Breast epithelium (tissue), 4 donors: ENCODE results near the gene HM13. TPM values are rescaled to one million over a fixed set of nuclear protein-coding genes. Genes with fewer than 3 reads are reported as not detected.

Source experiments
- DNase-seq, 2 donors: peaks; one replicate each; pipeline ENCODE4 v3.0.0-alpha.2; 2019; ENCODE audit warnings: low spot score in 2 of 2
- H3K27ac ChIP-seq, 2 donors: fragments of 200-600 bp; sonication (generic) in 1 of 2; one replicate each; pipeline ENCODE4 v1.5.1; 2016 to 2019; ENCODE audit warnings: mild to moderate bottlenecking in 1 of 2
- H3K27me3 ChIP-seq, 2 donors: fragments of 200-600 bp; sonication (generic) in 1 of 2; one replicate each; pipeline versions ENCODE4 v1.5.1 to v1.6.0; 2017 to 2019; ENCODE audit warnings: control low read depth in 1 of 2, mild to moderate bottlenecking in 1 of 2
- H3K36me3 ChIP-seq: fragments of 200-600 bp; one replicate; pipeline ENCODE4 v1.5.1; 2019
- H3K4me1 ChIP-seq, 2 donors: fragments of 200-600 bp; sonication (generic); one replicate each; pipeline ENCODE4 v1.5.1; 2016 to 2019; ENCODE audit warnings: control low read depth in 1 of 2
- H3K4me3 ChIP-seq, 3 donors: fragments of 200-600 bp; sonication (generic); 1 replicate in 2 of 3; 2 replicates in 1 of 3; pipeline ENCODE4 v1.5.1; 2016 to 2019; ENCODE audit warnings: mild to moderate bottlenecking in 3 of 3, moderate library complexity in 2 of 3
- H3K9me3 ChIP-seq, 2 donors: fragments of 200-600 bp; sonication (generic) in 1 of 2; one replicate each; pipeline ENCODE4 v1.5.1; 2016 to 2019; ENCODE audit warnings: control low read depth in 1 of 2
- POLR2A ChIP-seq: fragments of 450-650 bp; IDR thresholded peaks from one replicate; pipeline ENCODE4 v1.6.1; 2016; ENCODE audit warnings: antibody characterized with exemption, mild to moderate bottlenecking, moderate library complexity
- POLR2AphosphoS5 ChIP-seq, 3 donors: sonication (generic); formaldehyde crosslinking; IDR thresholded peaks; one replicate each; pipeline ENCODE4 v1.6.1; 2017; ENCODE audit warnings: antibody characterized with exemption in 3 of 3
- intact Hi-C: fragments of 100-400 bp; cut with DNase I; formaldehyde crosslinking; loops from one replicate; pipeline ENCODE4 v1.15.1; 2023; ENCODE audit warnings: low total_unique reads
- total RNA-seq, 3 donors: library from RNA; depleted of rRNA; stranded (reverse); fragments of >200 nt; gene quantifications; one replicate each; pipeline ENCODE4 v1.1.0, GENCODE V29; 2016
- TF ChIP-seq, protein P1 (sequence below), 3 donors: fragments of 450-650 bp; IDR thresholded peaks; one replicate each; pipeline ENCODE4 v1.5.1; 2016 to 2017; ENCODE audit warnings: antibody characterized with exemption in 3 of 3, mild to moderate bottlenecking in 3 of 3, moderate library complexity in 3 of 3

HM13 gene
- total RNA-seq, 3 donors from 2014 or later: 44.2 to 73.7 (median 53.1) TPM

DNA sequence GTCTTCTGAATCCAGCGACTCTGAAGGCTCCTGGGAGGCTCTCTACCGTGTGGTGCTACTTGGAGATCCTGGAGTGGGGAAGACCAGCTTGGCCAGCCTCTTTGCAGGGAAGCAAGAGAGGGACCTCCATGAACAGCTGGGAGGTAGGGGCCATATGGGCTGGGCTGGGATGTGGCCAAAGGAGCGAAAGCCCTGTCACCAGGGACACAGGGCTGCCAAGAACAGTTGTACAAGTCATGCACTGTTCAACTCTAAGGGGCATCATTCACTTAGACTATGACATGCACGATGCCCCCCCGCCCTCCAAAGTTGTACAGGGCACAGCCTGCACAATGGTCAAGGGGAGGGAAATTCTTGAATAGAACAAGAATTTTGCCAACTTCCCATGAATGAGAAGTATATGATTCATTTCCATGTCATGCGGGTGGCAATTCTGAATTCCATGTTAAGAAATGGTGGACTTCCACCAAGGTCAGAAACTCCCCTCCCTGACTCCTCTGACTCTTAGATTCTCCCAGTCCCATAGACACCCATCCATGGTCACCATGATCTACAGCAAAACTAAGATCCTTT lies 37.5 kb upstream of the HM13 start:
- Histone ChIP-seq H3K4me3 (peak overlapping the region in 2 of 3 donors; percentile 51 to 72), H3K9me3 (no peaks in the 10 kb centered on the region)

DNA sequence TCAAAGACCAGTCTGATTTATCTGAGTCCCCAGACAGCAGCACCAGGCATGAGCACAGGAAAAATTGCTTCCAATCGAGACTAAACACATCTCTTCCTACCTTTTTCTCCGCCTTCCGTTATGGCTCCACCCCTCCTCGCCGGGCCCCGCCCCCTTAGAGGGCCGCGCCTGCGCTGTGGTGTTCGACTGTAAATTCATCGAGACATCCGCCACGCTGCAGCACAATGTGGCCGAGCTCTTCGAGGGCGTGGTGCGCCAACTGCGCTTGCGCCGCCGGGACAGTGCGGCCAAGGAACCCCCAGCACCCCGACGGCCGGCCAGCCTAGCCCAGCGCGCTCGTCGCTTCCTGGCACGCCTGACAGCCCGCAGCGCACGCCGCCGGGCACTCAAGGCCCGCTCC lies 30.2 kb upstream of the HM13 start:
- TF ChIP-seq, protein P1, sequence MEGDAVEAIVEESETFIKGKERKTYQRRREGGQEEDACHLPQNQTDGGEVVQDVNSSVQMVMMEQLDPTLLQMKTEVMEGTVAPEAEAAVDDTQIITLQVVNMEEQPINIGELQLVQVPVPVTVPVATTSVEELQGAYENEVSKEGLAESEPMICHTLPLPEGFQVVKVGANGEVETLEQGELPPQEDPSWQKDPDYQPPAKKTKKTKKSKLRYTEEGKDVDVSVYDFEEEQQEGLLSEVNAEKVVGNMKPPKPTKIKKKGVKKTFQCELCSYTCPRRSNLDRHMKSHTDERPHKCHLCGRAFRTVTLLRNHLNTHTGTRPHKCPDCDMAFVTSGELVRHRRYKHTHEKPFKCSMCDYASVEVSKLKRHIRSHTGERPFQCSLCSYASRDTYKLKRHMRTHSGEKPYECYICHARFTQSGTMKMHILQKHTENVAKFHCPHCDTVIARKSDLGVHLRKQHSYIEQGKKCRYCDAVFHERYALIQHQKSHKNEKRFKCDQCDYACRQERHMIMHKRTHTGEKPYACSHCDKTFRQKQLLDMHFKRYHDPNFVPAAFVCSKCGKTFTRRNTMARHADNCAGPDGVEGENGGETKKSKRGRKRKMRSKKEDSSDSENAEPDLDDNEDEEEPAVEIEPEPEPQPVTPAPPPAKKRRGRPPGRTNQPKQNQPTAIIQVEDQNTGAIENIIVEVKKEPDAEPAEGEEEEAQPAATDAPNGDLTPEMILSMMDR (IDR thresholded peaks at IDR 0.05): no peak
- TF ChIP-seq POLR2AphosphoS5 (IDR thresholded peaks at IDR 0.05) (no peak), POLR2A (no peak)
- Histone ChIP-seq H3K36me3 (no peaks in the 10 kb centered on the region), H3K4me3 (no peak overlapping the region), H3K27ac (peak overlapping the region in 1 of 2 donors; percentile 25), H3K9me3 (no peaks in the 10 kb centered on the region), H3K27me3 (no peaks in the 10 kb centered on the region), H3K4me1 (no peaks in the 10 kb centered on the region)
- intact Hi-C loops: no loop called here
- no peak for DNase-seq

More for the DNA sequence above, 37.5 kb upstream of the HM13 start:
- intact Hi-C loops: no loop called here
- Histone ChIP-seq H3K36me3 (no peaks in the 10 kb centered on the region), H3K27me3 (peaks cover 0 to 16% of the 10 kb centered on the region in 2 donors), H3K27ac (no peak overlapping the region), H3K4me1 (no peaks in the 10 kb centered on the region)
- no peak for DNase-seq
- TF ChIP-seq POLR2A (no peak), POLR2AphosphoS5 (IDR thresholded peaks at IDR 0.05) (no peak)
- TF ChIP-seq, protein P1 (IDR thresholded peaks at IDR 0.05): no peak

DNA sequence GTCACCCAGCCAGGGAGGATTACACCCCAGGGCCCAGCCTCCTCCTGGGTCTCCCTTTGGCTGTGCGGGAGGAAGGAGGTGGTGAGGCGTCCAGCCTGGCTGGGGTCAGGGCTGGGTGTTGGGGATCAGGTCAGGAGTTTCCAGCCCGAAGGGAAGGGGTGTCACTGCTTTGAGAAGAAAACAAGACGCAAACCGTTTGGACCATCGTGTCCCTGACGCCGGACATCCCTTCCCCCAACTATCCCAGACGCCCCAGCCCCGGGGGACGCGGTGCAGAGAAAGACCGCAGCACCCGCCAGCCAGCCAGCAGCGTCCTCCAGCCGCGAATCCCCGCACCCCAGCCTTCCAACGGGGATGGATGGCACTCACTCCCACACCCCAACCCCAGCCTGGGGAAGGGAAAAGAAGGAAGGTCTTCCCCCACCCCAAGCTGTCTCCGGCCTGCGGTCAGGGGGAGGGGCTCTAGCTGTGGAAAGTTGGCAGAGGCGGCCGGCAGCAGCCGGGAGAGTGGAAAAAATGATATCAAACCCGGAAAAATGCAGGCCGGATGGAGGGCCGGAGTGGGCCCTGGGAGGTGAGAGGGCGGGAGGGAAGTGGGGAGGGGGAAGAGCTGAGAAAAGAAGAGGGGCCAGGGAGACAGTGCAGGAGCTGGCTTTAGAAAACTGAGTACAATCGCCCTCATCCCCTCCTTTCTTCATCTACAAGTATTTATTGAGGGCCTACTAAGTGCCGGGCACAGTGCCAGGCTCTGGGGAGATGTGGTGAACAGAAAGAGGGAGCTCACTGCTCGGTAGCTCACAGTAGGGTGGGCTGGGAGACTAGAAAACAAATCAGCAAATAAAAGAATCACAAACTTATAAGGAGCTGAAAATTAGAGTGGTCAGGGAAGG lies 28.5 kb upstream of the HM13 start:
- intact Hi-C loops: no loop called here
- DNase-seq: peak in 1 of 2 donors; percentile 20
- Histone ChIP-seq H3K9me3 (no peaks in the 10 kb centered on the region), H3K4me3 (peak overlapping the region; percentile 23 to 63 (median 27)), H3K27me3 (no peaks in the 10 kb centered on the region), H3K36me3 (no peaks in the 10 kb centered on the region), H3K4me1 (no peaks in the 10 kb centered on the region), H3K27ac (peak overlapping the region; percentile 76 to 90)
- TF ChIP-seq POLR2A: no peak
- no peak for TF ChIP-seq POLR2AphosphoS5 (IDR thresholded peaks at IDR 0.05)
- TF ChIP-seq, protein P1 (IDR thresholded peaks at IDR 0.05): no peak

DNA sequence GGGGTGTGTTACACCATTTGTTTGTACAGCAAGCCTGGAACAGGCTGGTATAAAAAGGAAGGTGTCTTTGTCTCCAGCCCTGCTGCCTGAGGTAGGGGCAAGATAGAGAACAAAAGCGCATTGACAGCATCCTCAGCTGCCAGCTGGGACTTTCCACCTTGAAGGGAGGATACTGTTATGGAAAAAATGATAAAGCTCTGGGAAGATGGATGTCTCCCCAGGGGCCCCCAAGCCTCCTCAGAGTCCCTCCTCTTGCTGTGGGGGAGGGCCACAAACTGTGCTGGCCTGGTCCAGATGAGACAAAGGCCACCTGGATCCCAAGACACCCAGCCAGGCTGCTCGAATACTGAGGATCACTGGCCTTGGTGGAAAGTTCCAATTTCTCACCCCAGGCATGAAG lies 26.1 kb upstream of the HM13 start:
- Histone ChIP-seq H3K27me3 (no peaks in the 10 kb centered on the region), H3K27ac (peak overlapping the region in 1 of 2 donors; percentile 1), H3K36me3 (no peaks in the 10 kb centered on the region), H3K4me3 (no peak overlapping the region), H3K9me3 (no peaks in the 10 kb centered on the region), H3K4me1 (no peaks in the 10 kb centered on the region)
- TF ChIP-seq POLR2A: no peak
- intact Hi-C loops: no loop called here
- no peak for DNase-seq

DNA sequence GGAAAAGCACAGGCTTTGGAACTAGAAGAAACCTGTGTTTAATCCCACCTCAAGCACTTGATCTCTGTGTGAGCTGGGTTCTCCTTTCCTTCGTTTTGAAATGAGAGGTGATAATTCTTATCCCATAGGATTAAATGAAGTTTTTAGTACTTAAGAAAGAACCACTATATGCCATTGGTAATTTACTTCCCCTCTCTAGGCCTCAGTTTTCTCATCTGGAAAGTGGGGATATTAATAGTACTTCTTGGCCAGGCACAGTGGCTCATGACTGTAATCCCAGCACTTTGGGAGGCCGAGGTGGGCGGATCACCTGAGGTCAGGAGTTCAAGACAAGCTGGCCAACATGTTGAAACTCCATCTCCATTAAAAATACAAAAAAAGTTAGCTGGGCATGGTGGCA lies 25.1 kb upstream of the HM13 start:
- no peak for DNase-seq
- Histone ChIP-seq H3K4me3 (no peak overlapping the region), H3K27me3 (no peaks in the 10 kb centered on the region), H3K27ac (no peak overlapping the region), H3K4me1 (no peaks in the 10 kb centered on the region), H3K9me3 (no peaks in the 10 kb centered on the region), H3K36me3 (no peaks in the 10 kb centered on the region)
- intact Hi-C loops: no loop called here
- TF ChIP-seq POLR2AphosphoS5 (IDR thresholded peaks at IDR 0.05): no peak
- no peak for TF ChIP-seq POLR2A
- TF ChIP-seq, protein P1 (IDR thresholded peaks at IDR 0.05): no peak
